Hepatocyte (in vitro differentiated cells): ENCODE data around the gene TMEM245. TPM values are rescaled to one million over a fixed set of nuclear protein-coding genes. Genes with fewer than 3 reads are reported as not detected.
A peak's percentile ranks its signal among the peaks of the same experiment; 100 is the strongest.

Experiments
- DNase-seq: peaks from one replicate; pipeline ENCODE4 v3.0.0-alpha.2; 2016; ENCODE audit warnings: low spot score
- H2AFZ ChIP-seq: fragments of 200-600 bp; sonication (generic); 2 replicates; pipeline ENCODE4 v1.6.0; 2016; ENCODE audit warnings: antibody characterized with exemption, mild to moderate bottlenecking
- H3K27ac ChIP-seq: fragments of 200-600 bp; sonication (generic); 2 replicates; pipeline ENCODE4 v1.5.1; 2016; ENCODE audit warnings: mild to moderate bottlenecking
- H3K27me3 ChIP-seq: fragments of 200-600 bp; sonication (generic); 2 replicates; pipeline ENCODE4 v1.6.1; 2016
- H3K36me3 ChIP-seq: fragments of 200-600 bp; sonication (generic); replicated peaks from 2 replicates; pipeline ENCODE4 v1.5.1; 2016; ENCODE audit warnings: low read depth; ENCODE audit not compliant: insufficient read depth
- H3K4me1 ChIP-seq: fragments of 200-600 bp; sonication (generic); 2 replicates; pipeline ENCODE4 v1.5.1; 2016; ENCODE audit warnings: mild to moderate bottlenecking, moderate library complexity; ENCODE audit not compliant: insufficient read depth
- H3K4me2 ChIP-seq: fragments of 200-600 bp; sonication (generic); 2 replicates; pipeline ENCODE4 v1.6.0; 2016
- H3K4me3 ChIP-seq: fragments of 200-600 bp; sonication (generic); 2 replicates; pipeline ENCODE4 v1.5.1; 2016; ENCODE audit warnings: mild to moderate bottlenecking
- H3K79me2 ChIP-seq: fragments of 200-600 bp; sonication (generic); 2 replicates; pipeline ENCODE4 v1.6.0; 2017; ENCODE audit warnings: mild to moderate bottlenecking
- H3K9me2 ChIP-seq: fragments of 200-600 bp; sonication (generic); replicated peaks from 2 replicates; pipeline ENCODE4 v1.6.0; 2017; ENCODE audit warnings: mild to moderate bottlenecking; ENCODE audit not compliant: insufficient read depth
- H3K9me3 ChIP-seq: fragments of 200-600 bp; sonication (generic); 2 replicates; pipeline ENCODE4 v1.5.1; 2016; ENCODE audit warnings: low read depth, mild to moderate bottlenecking
- H4K20me1 ChIP-seq: fragments of 200-600 bp; sonication (generic); 2 replicates; pipeline ENCODE4 v1.6.0; 2016; ENCODE audit warnings: mild to moderate bottlenecking; ENCODE audit not compliant: insufficient read depth, poor library complexity, severe bottlenecking
- EZH2 ChIP-seq: fragments of 200-600 bp; sonication (generic); IDR thresholded peaks from 2 replicates; pipeline ENCODE4 v1.6.1; 2016; ENCODE audit warnings: antibody characterized with exemption, mild to moderate bottlenecking, borderline replicate concordance
- EZH2phosphoT487 ChIP-seq: fragments of 200-600 bp; sonication (generic); IDR thresholded peaks from one replicate; pipeline ENCODE4 v1.6.1; 2018; ENCODE audit warnings: antibody characterized with exemption, mild to moderate bottlenecking, low read depth, moderate library complexity; ENCODE audit not compliant: unreplicated experiment, severe bottlenecking
- WGBS: methylation state at CpG from one replicate; pipeline ENCODE4 v1.1.6; 2016; ENCODE audit warnings: low lambda C conversion rate; ENCODE audit errors: missing lambda C conversion rate; 5-methylcytosine and 5-hydroxymethylcytosine counted together
- polyA plus RNA-seq: library from polyadenylated mRNA; unstranded; fragments of >200 nt; fragmentation: Nextera tagmentation; extraction: Ambion mirVana; gene quantifications from 2 replicates; pipeline ENCODE4 v1.2.1, GENCODE V29; 2016
- total RNA-seq: library from RNA; depleted of rRNA; stranded (reverse); fragments of >200 nt; gene quantifications from 2 replicates; pipeline ENCODE4 v1.2.3, GENCODE V29; 2014
- TF ChIP-seq, protein P1 (sequence below): fragments of 200-600 bp; sonication (generic); IDR thresholded peaks from 2 replicates; pipeline ENCODE4 v1.5.1; 2016; ENCODE audit warnings: antibody characterized with exemption, mild to moderate bottlenecking; ENCODE audit not compliant: poor library complexity

TMEM245 gene
- total and polyA plus RNA-seq, 2 experiments from 2014 or later, result 63.5 to 122 TPM

DNA sequence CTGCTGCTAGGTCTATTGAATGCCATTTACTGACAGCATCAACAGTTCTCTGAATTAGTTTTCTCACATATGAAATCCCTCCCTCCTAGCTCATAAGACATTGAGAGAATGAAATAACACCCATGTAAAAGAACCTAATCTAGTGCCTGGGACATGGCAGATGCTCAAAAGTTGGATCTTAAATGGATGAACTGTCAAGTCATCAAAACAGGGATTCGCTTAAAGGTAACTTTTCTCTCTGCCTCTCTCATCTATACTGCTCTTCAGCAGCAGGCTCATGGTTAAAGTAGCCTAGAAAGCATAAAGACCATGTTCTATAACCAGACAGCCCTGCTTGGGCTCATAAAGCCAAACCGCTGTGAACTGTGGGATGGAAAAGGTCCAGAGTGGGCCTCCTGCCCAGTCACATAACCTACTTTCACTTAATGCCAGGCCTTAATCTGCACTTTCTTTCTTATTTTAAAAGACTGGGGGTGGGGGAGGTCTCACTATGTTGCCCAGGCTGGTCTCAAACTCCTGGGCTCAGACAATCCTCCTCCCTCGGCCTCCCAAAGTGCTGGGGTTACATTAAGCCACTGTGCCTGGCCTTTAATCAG is 3.7 kb downstream of the TMEM245 start:
- peak overlapping the region; percentile 88 for H3K4me2 ChIP-seq
- 89% methylated on average over 3 of the region's 3 CpGs for WGBS

DNA sequence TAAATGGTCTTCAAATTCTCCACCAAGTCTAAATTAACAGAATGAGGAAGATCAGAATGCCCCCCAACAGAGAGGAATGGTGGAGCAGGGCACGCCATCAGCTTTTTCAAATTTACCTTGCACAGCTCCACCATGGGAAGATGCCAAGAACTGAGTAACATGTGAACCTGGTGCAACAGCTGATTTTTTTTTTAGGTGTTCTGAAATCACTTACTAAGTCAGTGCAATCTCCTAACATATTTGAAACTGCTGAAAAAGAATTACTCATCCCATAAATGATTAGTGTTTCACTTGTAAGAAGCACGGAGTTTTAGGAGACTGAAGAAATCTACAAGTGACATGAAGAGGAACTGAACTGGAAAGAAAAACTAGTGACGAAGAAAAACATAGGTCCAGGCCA is 5.1 kb downstream of the TMEM245 start:
- no peaks in the 10 kb centered on the region for H3K9me2 ChIP-seq
- H3K4me1 ChIP-seq, result peaks cover 19% of the 10 kb centered on the region
- no peak overlapping the region for H3K4me3 ChIP-seq
- no peaks in the 10 kb centered on the region for H3K27me3 ChIP-seq
- no peak overlapping the region for H2AFZ ChIP-seq
- peak overlapping the region; percentile 41 for H3K4me2 ChIP-seq
- no peak for DNase-seq
- no peaks in the 10 kb centered on the region for H3K9me3 ChIP-seq
- peak overlapping the region; percentile 35 for H3K27ac ChIP-seq
- peaks cover 59% of the 10 kb centered on the region for H4K20me1 ChIP-seq
- H3K79me2 ChIP-seq, result peaks cover 95% of the 10 kb centered on the region
- no peaks in the 10 kb centered on the region for H3K36me3 ChIP-seq
- 87% methylated on average over 3 of the region's 3 CpGs for WGBS
- TF ChIP-seq, protein P1, sequence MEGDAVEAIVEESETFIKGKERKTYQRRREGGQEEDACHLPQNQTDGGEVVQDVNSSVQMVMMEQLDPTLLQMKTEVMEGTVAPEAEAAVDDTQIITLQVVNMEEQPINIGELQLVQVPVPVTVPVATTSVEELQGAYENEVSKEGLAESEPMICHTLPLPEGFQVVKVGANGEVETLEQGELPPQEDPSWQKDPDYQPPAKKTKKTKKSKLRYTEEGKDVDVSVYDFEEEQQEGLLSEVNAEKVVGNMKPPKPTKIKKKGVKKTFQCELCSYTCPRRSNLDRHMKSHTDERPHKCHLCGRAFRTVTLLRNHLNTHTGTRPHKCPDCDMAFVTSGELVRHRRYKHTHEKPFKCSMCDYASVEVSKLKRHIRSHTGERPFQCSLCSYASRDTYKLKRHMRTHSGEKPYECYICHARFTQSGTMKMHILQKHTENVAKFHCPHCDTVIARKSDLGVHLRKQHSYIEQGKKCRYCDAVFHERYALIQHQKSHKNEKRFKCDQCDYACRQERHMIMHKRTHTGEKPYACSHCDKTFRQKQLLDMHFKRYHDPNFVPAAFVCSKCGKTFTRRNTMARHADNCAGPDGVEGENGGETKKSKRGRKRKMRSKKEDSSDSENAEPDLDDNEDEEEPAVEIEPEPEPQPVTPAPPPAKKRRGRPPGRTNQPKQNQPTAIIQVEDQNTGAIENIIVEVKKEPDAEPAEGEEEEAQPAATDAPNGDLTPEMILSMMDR, result no peak
- TF ChIP-seq EZH2phosphoT487 (no peak), EZH2 (no peak)

More for the DNA sequence above, 3.7 kb downstream of the TMEM245 start:
- Histone ChIP-seq H4K20me1 (peaks cover 51% of the 10 kb centered on the region), H3K4me1 (peaks cover 9% of the 10 kb centered on the region), H2AFZ (no peak overlapping the region), H3K27ac (peak overlapping the region; percentile 67), H3K27me3 (no peaks in the 10 kb centered on the region), H3K9me3 (no peaks in the 10 kb centered on the region), H3K4me3 (no peak overlapping the region), H3K9me2 (no peaks in the 10 kb centered on the region), H3K79me2 (peaks cover 82% of the 10 kb centered on the region), H3K36me3 (no peaks in the 10 kb centered on the region)
- TF ChIP-seq EZH2phosphoT487, result no peak
- TF ChIP-seq, protein P1, result no peak
- TF ChIP-seq EZH2, result no peak
- no peak for DNase-seq

DNA sequence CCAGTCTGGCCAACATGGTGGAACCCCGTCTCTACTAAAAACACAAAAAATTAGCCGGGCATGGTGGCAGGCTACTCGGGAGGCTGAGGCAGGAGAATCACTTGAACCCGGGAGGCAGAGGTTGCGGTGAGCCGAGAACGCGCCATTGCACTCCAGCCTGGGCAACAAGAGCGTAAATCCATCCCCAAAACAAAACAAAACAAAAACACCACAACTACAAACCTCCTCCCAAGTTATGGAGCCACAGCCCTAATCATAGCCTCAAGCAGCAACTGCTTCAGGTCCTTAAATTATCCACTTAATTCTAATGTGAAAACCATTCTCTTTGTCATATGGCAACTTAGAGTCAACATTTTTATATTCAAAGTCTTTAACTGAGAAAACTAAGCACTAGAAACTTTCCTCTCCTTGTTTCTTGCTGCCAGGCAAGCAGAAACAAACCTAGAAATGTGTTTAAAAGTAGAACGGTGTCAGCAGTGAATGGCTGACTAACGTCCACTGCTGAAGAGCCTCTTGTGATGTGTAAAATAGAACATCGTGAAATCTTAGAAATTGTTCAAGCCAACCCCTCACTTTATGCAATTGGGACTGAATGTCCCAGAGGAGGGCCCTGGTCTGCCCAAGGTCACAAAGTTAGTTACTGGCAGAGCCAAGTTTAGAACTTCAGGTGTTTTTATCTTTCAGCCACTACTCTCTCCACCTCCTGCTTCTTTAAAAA is 5.7 kb downstream of the TMEM245 start:
- H3K9me3 ChIP-seq, result no peaks in the 10 kb centered on the region
- H4K20me1 ChIP-seq, result peaks cover 60% of the 10 kb centered on the region
- TF ChIP-seq, protein P1, result no peak
- TF ChIP-seq EZH2 (no peak), EZH2phosphoT487 (no peak)
- no peaks in the 10 kb centered on the region for H3K36me3 ChIP-seq
- peaks cover 21% of the 10 kb centered on the region for H3K4me1 ChIP-seq
- no peak overlapping the region for H2AFZ ChIP-seq
- peak overlapping the region; percentile 41 for H3K4me2 ChIP-seq
- WGBS, result 86% methylated on average over 12 of the region's 12 CpGs
- H3K27me3 ChIP-seq, result no peaks in the 10 kb centered on the region
- no peaks in the 10 kb centered on the region for H3K9me2 ChIP-seq
- peaks cover 98% of the 10 kb centered on the region for H3K79me2 ChIP-seq
- no peak overlapping the region for H3K4me3 ChIP-seq
- DNase-seq, result no peak
- H3K27ac ChIP-seq, result peak overlapping the region; percentile 35
